Measurements from ENCODE around the gene SLC18A2. TPM values are rescaled to one million over a fixed set of nuclear protein-coding genes. Genes with fewer than 3 reads are reported as not detected.

SLC18A2 gene
- total RNA-seq, 2 donors from 2014 or later, result 1.2 to 1.6 TPM

- Histone ChIP-seq H3K4me1 (peaks cover 9% of the 10 kb centered on the region), H3K27ac (no peak overlapping the region), H3K36me3 (no peaks in the 10 kb centered on the region), H3K9ac (ENCODE audit: low read depth in 2 of 2, low read length in 2 of 2) (peak overlapping the region in 1 of 2 donors; percentile 34), H3K9me3 (no peaks in the 10 kb centered on the region), H3K27me3 (peaks cover 8% of the 10 kb centered on the region), H3K4me3 (peak overlapping the region; percentile 32)
- DNase-seq, result peak; percentile 41
- no peak for TF ChIP-seq CTCF (IDR thresholded peaks at IDR 0.05)
- intact Hi-C loops (cut with DNase I), result loop anchor here (5.0 kb wide), 1 partner anchor 230 kb away; no protein-coding TSS in a partner anchor
Observed at GRCh38 chr10:117217196-117217761, 23.6 kb upstream of the SLC18A2 start.

- H3K4me3 ChIP-seq, result no peak overlapping the region
- intact Hi-C loops (cut with DNase I), result loop anchor here (5.0 kb wide), 1 partner anchor 229 kb away; no protein-coding TSS in a partner anchor
- H3K9ac ChIP-seq (ENCODE audit: low read depth in 2 of 2, low read length in 2 of 2), result no peak overlapping the region
- DNase-seq, result no peak
- no peak for TF ChIP-seq CTCF (IDR thresholded peaks at IDR 0.05)
- peaks cover 9% of the 10 kb centered on the region for H3K4me1 ChIP-seq
- H3K27ac ChIP-seq, result no peak overlapping the region
- H3K9me3 ChIP-seq, result no peaks in the 10 kb centered on the region
- no peaks in the 10 kb centered on the region for H3K36me3 ChIP-seq
- H3K27me3 ChIP-seq, result peaks cover 8% of the 10 kb centered on the region
Observed at GRCh38 chr10:117218654-117219053, 22.3 kb upstream of the SLC18A2 start.

GRCh38 chr10:117221156-117221711, 19.7 kb upstream of the SLC18A2 start:
- Histone ChIP-seq H3K36me3 (no peaks in the 10 kb centered on the region), H3K9ac (ENCODE audit: low read depth in 2 of 2, low read length in 2 of 2) (no peak overlapping the region), H3K27ac (no peak overlapping the region), H3K27me3 (peaks cover 3% of the 10 kb centered on the region), H3K4me3 (no peak overlapping the region), H3K4me1 (peaks cover 9% of the 10 kb centered on the region), H3K9me3 (no peaks in the 10 kb centered on the region)
- no peak for DNase-seq
- TF ChIP-seq CTCF (IDR thresholded peaks at IDR 0.05), result no peak
- intact Hi-C loops (cut with DNase I), result loop anchor here (10.0 kb wide), 1 partner anchor 94 kb away; no protein-coding TSS in a partner anchor

GRCh38 chr10:117222552-117222951, 18.4 kb upstream of the SLC18A2 start:
- intact Hi-C loops (cut with DNase I), result loop anchor here (10.0 kb wide), 1 partner anchor 92 kb away; no protein-coding TSS in a partner anchor
- no peak for TF ChIP-seq CTCF (IDR thresholded peaks at IDR 0.05)
- no peaks in the 10 kb centered on the region for H3K9me3 ChIP-seq

GRCh38 chr10:117222976-117223692, 17.8 kb upstream of the SLC18A2 start:
- TF ChIP-seq CTCF (IDR thresholded peaks at IDR 0.05), result no peak
- Histone ChIP-seq H3K27me3 (no peaks in the 10 kb centered on the region), H3K9ac (ENCODE audit: low read depth in 2 of 2, low read length in 2 of 2) (no peak overlapping the region), H3K4me1 (no peaks in the 10 kb centered on the region), H3K9me3 (no peaks in the 10 kb centered on the region), H3K36me3 (no peaks in the 10 kb centered on the region), H3K4me3 (no peak overlapping the region), H3K27ac (no peak overlapping the region)
- intact Hi-C loops (cut with DNase I), result loop anchor here (10.0 kb wide), 1 partner anchor 92 kb away; no protein-coding TSS in a partner anchor
- DNase-seq, result no peak

More at GRCh38 chr10:117222552-117222951, 18.4 kb upstream of the SLC18A2 start:
- Histone ChIP-seq H3K9ac (ENCODE audit: low read depth in 2 of 2, low read length in 2 of 2) (no peak overlapping the region), H3K4me1 (no peaks in the 10 kb centered on the region), H3K4me3 (no peak overlapping the region), H3K27ac (no peak overlapping the region), H3K36me3 (no peaks in the 10 kb centered on the region), H3K27me3 (no peaks in the 10 kb centered on the region)
- DNase-seq, result no peak
